ENCODE data around the gene DVL1. TPM values are rescaled to one million over a fixed set of nuclear protein-coding genes. Genes with fewer than 3 reads are reported as not detected.

Gene DVL1
- total and polyA plus RNA-seq, 10 of the 15 experiments (the other 5 are each of a cell fraction or from before 2014, with no cell fraction given): 0.10 to 31.1 (median 4.6) TPM

GRCh38 chr1:1349256-1350012 is at the start of gene DVL1 (continued):
- no peak for TF ChIP-seq MTA2 (IDR thresholded peaks at IDR 0.05; ENCODE audit: low read depth)
- TF ChIP-seq JUNB (IDR thresholded peaks at IDR 0.05): no peak
- peak; percentile 74; the same call in 1 of the 2 replicates for TF ChIP-seq CREM (IDR thresholded peaks at IDR 0.05; ENCODE audit: low read depth)
- TF ChIP-seq RB1 (IDR thresholded peaks at IDR 0.05; ENCODE audit: borderline replicate concordance): peak; percentile 84; the same call in 1 of the 2 replicates
- peak; percentile 70 for TF ChIP-seq SMARCA5 (IDR thresholded peaks at IDR 0.05)
- TF ChIP-seq ETV6 (conservative IDR thresholded peaks at IDR 0.05 in 1 of 2, IDR thresholded peaks at IDR 0.05 in 1 of 2; ENCODE audit: borderline replicate concordance in 1 of 2, low read depth in 1 of 2): no peak
- peak; percentile 53 for TF ChIP-seq MYC (IDR thresholded peaks at IDR 0.05; ENCODE audit: insufficient read depth, insufficient read length, insufficient replicate concordance, low read length, severe bottlenecking)
- peak; percentile 70 for TF ChIP-seq ZNF687 (IDR thresholded peaks at IDR 0.05)
- peak; percentile 90 for TF ChIP-seq IKZF1 (conservative IDR thresholded peaks at IDR 0.05)
- TF ChIP-seq IKZF2 (IDR thresholded peaks at IDR 0.05): no peak
- peak; percentile 59; the same call in 1 of the 2 replicates for TF ChIP-seq ZNF207 (IDR thresholded peaks at IDR 0.05; ENCODE audit: borderline replicate concordance)
- no peak for TF ChIP-seq RFX5 (IDR thresholded peaks at IDR 0.05; ENCODE audit: low read depth, low read length)
- peak; percentile 59 to 89; a peak in 3 of 4 replicates for TF ChIP-seq BHLHE40 (IDR thresholded peaks at IDR 0.05; ENCODE audit: borderline replicate concordance in 1 of 2, low read depth in 2 of 2, low read length in 1 of 2)
- TF ChIP-seq KLF5 (IDR thresholded peaks at IDR 0.05; ENCODE audit: partially characterized antibody): peak; percentile 69
- peak; percentile 87 for TF ChIP-seq NR2F1 (conservative IDR thresholded peaks at IDR 0.05)
- peak; percentile 83 for TF ChIP-seq CREB1 (IDR thresholded peaks at IDR 0.05; ENCODE audit: low read depth)
- no peak for TF ChIP-seq CUX1 (IDR thresholded peaks at IDR 0.05; ENCODE audit: insufficient replicate concordance, low read depth, low read length)
- no peak for TF ChIP-seq IRF3 (IDR thresholded peaks at IDR 0.05)
